Endothelial cell of umbilical vein (primary cell): ENCODE measurements around the gene CKB. TPM values are rescaled to one million over a fixed set of nuclear protein-coding genes. Genes with fewer than 3 reads are reported as not detected.

Experiments
- BruUV-seq: library from RNA; stranded (reverse); fragments of 400-500 nt; replicated peaks from 2 replicates; lab custom pipeline; 2021; lab: Mats Ljungman, UMichigan
- CTCF ChIA-PET: fragments of 300-600, 350-600 bp; sonication (Branson Sonifier 250); formaldehyde crosslinking; loops from one replicate; lab custom pipeline; 2021; ENCODE audit warnings: antibody characterized with exemption, inconsistent platforms; lab: Charles Lee
- POLR2A ChIA-PET: fragments of 300-600, 350-600 bp; sonication (Branson Sonifier 250); formaldehyde crosslinking; loops from one replicate; lab custom pipeline; 2021; ENCODE audit warnings: antibody characterized with exemption, inconsistent platforms; lab: Charles Lee
- DNase-seq: peaks from one replicate; pipeline ENCODE4 v3.0.0-alpha.2; 2011; ENCODE audit warnings: low read depth, low spot score
- FAIRE-seq: peaks from 2 replicates; lab custom pipeline; 2011; peaks lifted over from hg19 to GRCh38; lab: Jason Lieb, UNC
- H2AFZ ChIP-seq: 2 replicates; pipeline ENCODE4 v1.6.0; 2012; ENCODE audit warnings: low read depth, low read length, control low read depth, inconsistent platforms
- H3K27ac ChIP-seq: 2 replicates; pipeline ENCODE4 v1.5.1; 2011; ENCODE audit warnings: low read depth, mild to moderate bottlenecking, control low read depth, low read length, moderate library complexity; ENCODE audit not compliant: insufficient read depth
- H3K27me3 ChIP-seq, 2 experiments: 2 replicates each; pipeline versions ENCODE4 v1.6.0 to v1.6.1; 2011; ENCODE audit warnings: low read length in 2 of 2, mixed read lengths in 1 of 2; ENCODE audit not compliant: control insufficient read depth in 2 of 2, insufficient read depth in 2 of 2
- H3K36me3 ChIP-seq, 2 experiments: 2 replicates in 1 of 2; 3 replicates in 1 of 2; pipeline ENCODE4 v1.5.1; 2011; ENCODE audit warnings: low read length in 2 of 2, mild to moderate bottlenecking in 1 of 2, moderate library complexity in 1 of 2; ENCODE audit not compliant: control insufficient read depth in 2 of 2, insufficient read depth in 2 of 2; ENCODE audit errors: extremely low read depth in 1 of 2
- H3K4me1 ChIP-seq: 3 replicates; pipeline ENCODE4 v1.5.1; 2011; ENCODE audit warnings: mild to moderate bottlenecking, low read length; ENCODE audit not compliant: control insufficient read depth, insufficient read depth; ENCODE audit errors: extremely low read depth
- H3K4me2 ChIP-seq: 2 replicates; pipeline ENCODE4 v1.6.1; 2011; ENCODE audit warnings: low read length, control low read depth, mixed read lengths; ENCODE audit not compliant: insufficient read depth
- H3K4me3 ChIP-seq, 3 experiments: fragments of 200-600 bp in 1 of 3; sonication (generic), shearing (Covaris generic) in 1 of 3; replicated peaks in 1 of 3; 2 replicates each; pipeline ENCODE4 v1.5.1; 2011 to 2016; ENCODE audit warnings: control low read depth in 3 of 3, low read length in 3 of 3, mild to moderate bottlenecking in 2 of 3, inconsistent platforms in 1 of 3, low read depth in 1 of 3, moderate library complexity in 1 of 3; ENCODE audit not compliant: insufficient read depth in 1 of 3
- H3K79me2 ChIP-seq: 2 replicates; pipeline ENCODE4 v1.6.0; 2012; ENCODE audit warnings: low read length, inconsistent platforms; ENCODE audit not compliant: control insufficient read depth, insufficient read depth
- H3K9ac ChIP-seq: replicated peaks from 2 replicates; pipeline ENCODE3; 2011; ENCODE audit warnings: low read length, control low read depth; ENCODE audit not compliant: insufficient read depth; ENCODE audit errors: extremely low read depth
- H3K9me1 ChIP-seq: replicated peaks from 3 replicates; pipeline ENCODE4 v1.6.0; 2011; ENCODE audit warnings: mild to moderate bottlenecking, low read length; ENCODE audit not compliant: control insufficient read depth, insufficient read depth; ENCODE audit errors: extremely low read depth
- H3K9me3 ChIP-seq: replicated peaks from 2 replicates; pipeline ENCODE4 v1.5.1; 2012; ENCODE audit warnings: low read length, inconsistent platforms; ENCODE audit not compliant: control insufficient read depth, insufficient read depth
- H4K20me1 ChIP-seq: replicated peaks from 2 replicates; pipeline ENCODE3; 2011; ENCODE audit warnings: mild to moderate bottlenecking, low read length; ENCODE audit not compliant: control insufficient read depth, insufficient read depth; ENCODE audit errors: extremely low read depth
- EZH2 ChIP-seq: IDR thresholded peaks from 2 replicates; pipeline ENCODE4 v1.6.1; 2012; ENCODE audit warnings: borderline replicate concordance, low read depth, mild to moderate bottlenecking, moderate library complexity, low read length, inconsistent platforms; ENCODE audit not compliant: severe bottlenecking
- FOS ChIP-seq: IDR thresholded peaks from 2 replicates; pipeline ENCODE4 v1.6.1; 2011; ENCODE audit warnings: mild to moderate bottlenecking, low read length, moderate library complexity, borderline replicate concordance; ENCODE audit not compliant: insufficient read depth
- GATA2 ChIP-seq: IDR thresholded peaks from 2 replicates; pipeline ENCODE4 v1.7.0; 2011; ENCODE audit warnings: low read depth, mild to moderate bottlenecking, moderate library complexity, mixed read lengths, low read length; ENCODE audit not compliant: insufficient read length, insufficient read depth
- JUN ChIP-seq: IDR thresholded peaks from 2 replicates; pipeline ENCODE4 v1.6.1; 2011; ENCODE audit warnings: borderline replicate concordance, low read depth; ENCODE audit not compliant: insufficient read length, insufficient read depth
- MYC ChIP-seq: IDR thresholded peaks from one replicate; pipeline ENCODE4 v1.6.1; 2011; ENCODE audit warnings: mild to moderate bottlenecking, low read depth, low read length
- POLR2A ChIP-seq: IDR thresholded peaks from 2 replicates; pipeline ENCODE4 v1.6.1; 2012; ENCODE audit warnings: low read depth, mild to moderate bottlenecking, control low read depth, low read length
- POLR2AphosphoS5 ChIP-seq: IDR thresholded peaks from 2 replicates; pipeline ENCODE4 v1.6.1; 2012; ENCODE audit warnings: low read depth, mild to moderate bottlenecking, control low read depth, low read length, moderate library complexity; ENCODE audit not compliant: insufficient read depth
- dilution Hi-C: fragments of 300-500 bp; cut with MboI; formaldehyde crosslinking; loops from one replicate; pipeline ENCODE4 v1.15.0; 2019; ENCODE audit warnings: low sequenced_read_pairs; ENCODE audit not compliant: extremely low pct_ligation_motif_present
- intact Hi-C: fragments of 100-400 bp; cut with micrococcal nuclease; formaldehyde crosslinking; loops from one replicate; pipeline ENCODE4 v1.10.0; 2022
- polyA plus RNA-seq, 4 experiments: library from polyadenylated mRNA; depleted of rRNA in 3 of 4; stranded (reverse) in 3 of 4; unstranded in 1 of 4; fragments of >200 nt; gene quantifications; 2 replicates each; pipeline versions ENCODE4 v1.2.1 to v1.2.3, GENCODE V29; 2011 to 2012; ENCODE audit warnings: missing spikeins in 1 of 4
- total RNA-seq: library from RNA; stranded (reverse); gene quantifications from 2 replicates; pipeline ENCODE4 v1.2.3, GENCODE V29; 2021
- TF ChIP-seq, protein P1 (sequence below): IDR thresholded peaks from 2 replicates; pipeline ENCODE4 v1.6.1; 2011; ENCODE audit not compliant: insufficient read depth, insufficient read length
- TF ChIP-seq, protein P2 (sequence below), 2 donors: IDR thresholded peaks; 1 replicate in 1 of 2; 2 replicates in 1 of 2; pipeline ENCODE4 v1.5.1; 2011; ENCODE audit warnings: low read length in 2 of 2, mild to moderate bottlenecking in 2 of 2, moderate library complexity in 2 of 2, control low read depth in 1 of 2, inconsistent platforms in 1 of 2, low read depth in 1 of 2; ENCODE audit not compliant: insufficient read depth in 1 of 2; ENCODE audit errors: extremely low read depth in 1 of 2

Gene CKB
- total and polyA plus RNA-seq, 2 donors (not counting 3 experiments of a cell fraction or from before 2014, with no cell fraction given), result 4.0 to 6.9 TPM

GRCh38 chr14:103533137-103533998, 10.7 kb upstream of the CKB start:
- DNase-seq (no peak), FAIRE-seq (no peak)
- no peak overlapping the region for H2AFZ ChIP-seq
- H3K79me2 ChIP-seq, result peaks cover 21% of the 10 kb centered on the region
- H3K27me3 ChIP-seq, result no peaks in the 10 kb centered on the region
- no peak overlapping the region for H3K4me3 ChIP-seq
- intact Hi-C loops (no loop called here), dilution Hi-C loops (no loop called here)
- no peak overlapping the region for H3K9ac ChIP-seq
- H3K36me3 ChIP-seq, result peaks cover 0 to 2% of the 10 kb centered on the region in 2 experiments
- no peaks in the 10 kb centered on the region for H3K9me1 ChIP-seq
- ChIA-PET POLR2A (no interaction called here), CTCF (interaction anchor here (1.1 to 5.5 kb wide), 3 partner anchors 12 to 15 kb away, joined by 3 to 33 read pairs (median 3); no protein-coding TSS in a partner anchor)
- H3K4me1 ChIP-seq, result peaks cover 8% of the 10 kb centered on the region
- no TSS peak for BruUV-seq
- H3K27ac ChIP-seq, result no peak overlapping the region
- H4K20me1 ChIP-seq, result no peaks in the 10 kb centered on the region
- TF ChIP-seq FOS (no peak), MYC (no peak), GATA2 (no peak), POLR2A (no peak), POLR2AphosphoS5 (no peak), JUN (no peak), EZH2 (no peak)
- TF ChIP-seq, protein P1, sequence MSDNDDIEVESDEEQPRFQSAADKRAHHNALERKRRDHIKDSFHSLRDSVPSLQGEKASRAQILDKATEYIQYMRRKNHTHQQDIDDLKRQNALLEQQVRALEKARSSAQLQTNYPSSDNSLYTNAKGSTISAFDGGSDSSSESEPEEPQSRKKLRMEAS, result no peak
- TF ChIP-seq, protein P2, sequence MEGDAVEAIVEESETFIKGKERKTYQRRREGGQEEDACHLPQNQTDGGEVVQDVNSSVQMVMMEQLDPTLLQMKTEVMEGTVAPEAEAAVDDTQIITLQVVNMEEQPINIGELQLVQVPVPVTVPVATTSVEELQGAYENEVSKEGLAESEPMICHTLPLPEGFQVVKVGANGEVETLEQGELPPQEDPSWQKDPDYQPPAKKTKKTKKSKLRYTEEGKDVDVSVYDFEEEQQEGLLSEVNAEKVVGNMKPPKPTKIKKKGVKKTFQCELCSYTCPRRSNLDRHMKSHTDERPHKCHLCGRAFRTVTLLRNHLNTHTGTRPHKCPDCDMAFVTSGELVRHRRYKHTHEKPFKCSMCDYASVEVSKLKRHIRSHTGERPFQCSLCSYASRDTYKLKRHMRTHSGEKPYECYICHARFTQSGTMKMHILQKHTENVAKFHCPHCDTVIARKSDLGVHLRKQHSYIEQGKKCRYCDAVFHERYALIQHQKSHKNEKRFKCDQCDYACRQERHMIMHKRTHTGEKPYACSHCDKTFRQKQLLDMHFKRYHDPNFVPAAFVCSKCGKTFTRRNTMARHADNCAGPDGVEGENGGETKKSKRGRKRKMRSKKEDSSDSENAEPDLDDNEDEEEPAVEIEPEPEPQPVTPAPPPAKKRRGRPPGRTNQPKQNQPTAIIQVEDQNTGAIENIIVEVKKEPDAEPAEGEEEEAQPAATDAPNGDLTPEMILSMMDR (IDR thresholded peaks at IDR 0.05; ENCODE audit: extremely low read depth in 1 of 2, insufficient read depth in 1 of 2, low read depth in 1 of 2, low read length in 2 of 2), result no peak
- no peaks in the 10 kb centered on the region for H3K9me3 ChIP-seq
- no peak overlapping the region for H3K4me2 ChIP-seq
